Lower lobe of right lung (tissue), 2 donors: ENCODE data around the gene SPPL3. TPM values are rescaled to one million over a fixed set of nuclear protein-coding genes. Genes with fewer than 3 reads are reported as not detected.
"Not testable (repeated sequence)": the region's sequence is repeated elsewhere in the genome, so short reads cannot be mapped to it uniquely, and the experiment has no call there.

Experiments used
- ATAC-seq, 2 donors: fragments of 200-7000 bp; cut with Tn5 transposase; one replicate each; pipeline ENCODE4 v1.9.1; 2020 to 2022; ENCODE audit warnings: mild to moderate bottlenecking in 2 of 2, moderate library complexity in 2 of 2
- DNase-seq: peaks from one replicate; pipeline ENCODE4 v3.0.0-alpha.2; 2020
- H3K27ac ChIP-seq: fragments of 200-600 bp; one replicate; pipeline ENCODE4 v1.8.0; 2022
- H3K27me3 ChIP-seq: fragments of 200-600 bp; one replicate; pipeline ENCODE4 v1.8.0; 2022; ENCODE audit warnings: low read depth
- H3K36me3 ChIP-seq: fragments of 200-600 bp; one replicate; pipeline ENCODE4 v1.8.0; 2022; ENCODE audit warnings: mild to moderate bottlenecking
- H3K4me1 ChIP-seq: fragments of 200-600 bp; one replicate; pipeline ENCODE4 v1.8.0; 2022
- H3K4me3 ChIP-seq: fragments of 200-600 bp; one replicate; pipeline ENCODE4 v1.8.0; 2022; ENCODE audit warnings: mild to moderate bottlenecking
- H3K9me3 ChIP-seq: fragments of 200-600 bp; one replicate; pipeline ENCODE4 v1.8.0; 2022
- CTCF ChIP-seq: fragments of 200-600 bp; IDR thresholded peaks from one replicate; pipeline ENCODE4 v1.8.0; 2022; ENCODE audit warnings: antibody characterized with exemption, mild to moderate bottlenecking
- intact Hi-C: fragments of 100-400 bp; cut with DNase I; formaldehyde crosslinking; loops from one replicate; pipeline ENCODE4 v1.11.0; 2022
- total RNA-seq: library from RNA; stranded (reverse); fragmentation: NEBNext Ultra II Directional; extraction: Animal tissue kit (Norgen Biotek cat#: 25700); gene quantifications from one replicate; pipeline ENCODE4 v1.2.1, GENCODE V29; 2021
- donor health status: DM: no; HTN: yes; CAD: no; lungs with severe emphysema.

Gene SPPL3
- total RNA-seq, 1 donor from 2014 or later, result 44.0 TPM

- Histone ChIP-seq H3K4me1 (peaks cover 32% of the 10 kb centered on the region), H3K36me3 (no peaks in the 10 kb centered on the region), H3K27me3 (no peaks in the 10 kb centered on the region), H3K9me3 (no peaks in the 10 kb centered on the region), H3K27ac (no peak overlapping the region), H3K4me3 (no peak overlapping the region)
- TF ChIP-seq CTCF, result no peak
- intact Hi-C loops, result no loop called here
- no peak for ATAC-seq
- no peak for DNase-seq
Observed at GRCh38 chr12:120842595-120842994, 61.6 kb downstream of the SPPL3 start.

- ATAC-seq (no peak), DNase-seq (no peak)
- no peaks in the 10 kb centered on the region for H3K36me3 ChIP-seq
- no peak overlapping the region for H3K4me3 ChIP-seq
- no peaks in the 10 kb centered on the region for H3K27me3 ChIP-seq
- no peaks in the 10 kb centered on the region for H3K9me3 ChIP-seq
- intact Hi-C loops, result no loop called here
- no peak overlapping the region for H3K27ac ChIP-seq
- TF ChIP-seq CTCF, result no peak
- peaks cover 25% of the 10 kb centered on the region for H3K4me1 ChIP-seq
Observed at GRCh38 chr12:120841525-120841924, 62.6 kb downstream of the SPPL3 start.

GRCh38 chr12:120839503-120839902 lies 64.7 kb downstream of the SPPL3 start:
- TF ChIP-seq CTCF, result no peak
- DNase-seq (no peak), ATAC-seq (no peak)
- H3K27ac ChIP-seq, result no peak overlapping the region
- intact Hi-C loops, result no loop called here
- H3K27me3 ChIP-seq, result no peaks in the 10 kb centered on the region
- no peaks in the 10 kb centered on the region for H3K36me3 ChIP-seq
- H3K4me3 ChIP-seq, result no peak overlapping the region
- no peaks in the 10 kb centered on the region for H3K9me3 ChIP-seq
- peaks cover 33% of the 10 kb centered on the region for H3K4me1 ChIP-seq

- intact Hi-C loops, result not testable (repeated sequence)
Observed at GRCh38 chr12:120838629-120839383, 65.4 kb downstream of the SPPL3 start.

GRCh38 chr12:120836114-120836684 lies 68.0 kb downstream of the SPPL3 start:
- DNase-seq, result no peak
- TF ChIP-seq CTCF, result no peak
- Histone ChIP-seq H3K27me3 (no peaks in the 10 kb centered on the region), H3K27ac (no peak overlapping the region), H3K4me3 (no peak overlapping the region), H3K9me3 (no peaks in the 10 kb centered on the region), H3K36me3 (no peaks in the 10 kb centered on the region), H3K4me1 (peaks cover 51% of the 10 kb centered on the region)
- ATAC-seq, result peak in 1 of 2 donors; percentile 30
- intact Hi-C loops, result no loop called here

More at GRCh38 chr12:120838629-120839383, 65.4 kb downstream of the SPPL3 start:
- not testable (repeated sequence) for H3K9me3 ChIP-seq, ATAC-seq, H3K27me3 ChIP-seq, H3K4me3 ChIP-seq, H3K36me3 ChIP-seq, DNase-seq, H3K27ac ChIP-seq
- H3K4me1 ChIP-seq, result peaks cover 36% of the 10 kb centered on the region

- TF ChIP-seq CTCF, result no peak
- no peak overlapping the region for H3K4me3 ChIP-seq
- no peaks in the 10 kb centered on the region for H3K27me3 ChIP-seq
- peak overlapping the region; percentile 38 for H3K27ac ChIP-seq
- H3K36me3 ChIP-seq, result no peaks in the 10 kb centered on the region
- no peak for DNase-seq
- no peaks in the 10 kb centered on the region for H3K9me3 ChIP-seq
- peak; percentile 68 to 89 for ATAC-seq
- intact Hi-C loops, result no loop called here
- H3K4me1 ChIP-seq, result peaks cover 55% of the 10 kb centered on the region
Observed at GRCh38 chr12:120835657-120836056, 68.5 kb downstream of the SPPL3 start.
